GM21360 (cell line): ENCODE results near the gene TRMU.

Experiments
- ATAC-seq: cut with Tn5 transposase; IDR thresholded peaks from one replicate; pipeline ENCODE4 v1.9.1; 2021; ENCODE audit warnings: mild to moderate bottlenecking, moderate library complexity; ENCODE audit not compliant: unreplicated experiment

Gene TRMU

GRCh38 chr22:46331496-46331895 is 4.0 kb upstream of the TRMU start:
- no peak for ATAC-seq

GRCh38 chr22:46336119-46337078 is 885 bp downstream of the TRMU start:
- ATAC-seq: no peak

GRCh38 chr22:46337870-46338269 is 2.4 kb downstream of the TRMU start:
- ATAC-seq: no peak

GRCh38 chr22:46338636-46339035 is 3.1 kb downstream of the TRMU start:
- no peak for ATAC-seq

- no peak for ATAC-seq
These were observed 4.4 kb downstream of the TRMU start for GRCh38 chr22:46339956-46340355.

GRCh38 chr22:46340676-46341075 is 5.2 kb downstream of the TRMU start:
- no peak for ATAC-seq

- ATAC-seq: no peak
These were observed 11.3 kb downstream of the TRMU start for GRCh38 chr22:46346680-46347405.

- ATAC-seq: no peak
These were observed 12.1 kb downstream of the TRMU start for GRCh38 chr22:46347646-46348045.

- no peak for ATAC-seq
These were observed 12.7 kb downstream of the TRMU start for GRCh38 chr22:46348099-46348695.

- no peak for ATAC-seq
These were observed 13.7 kb downstream of the TRMU start for GRCh38 chr22:46349238-46349637.

GRCh38 chr22:46349681-46350080 is 14.2 kb downstream of the TRMU start:
- no peak for ATAC-seq

GRCh38 chr22:46350121-46350520 is 14.6 kb downstream of the TRMU start:
- ATAC-seq: no peak

GRCh38 chr22:46350646-46351045 is 15.1 kb downstream of the TRMU start:
- no peak for ATAC-seq

- no peak for ATAC-seq
These were observed 15.7 kb downstream of the TRMU start for GRCh38 chr22:46351131-46351735.

- no peak for ATAC-seq
These were observed 16.3 kb downstream of the TRMU start for GRCh38 chr22:46351767-46352166.

- ATAC-seq: no peak
These were observed 16.8 kb downstream of the TRMU start for GRCh38 chr22:46352276-46352675.

GRCh38 chr22:46352691-46353386 is 17.3 kb downstream of the TRMU start:
- ATAC-seq: no peak

GRCh38 chr22:46353483-46354105 is 18.1 kb downstream of the TRMU start:
- no peak for ATAC-seq

- no peak for ATAC-seq
These were observed 18.9 kb downstream of the TRMU start for GRCh38 chr22:46354176-46354992.
